Measurements from ENCODE around the gene MYOZ2. TPM values are rescaled to one million over a fixed set of nuclear protein-coding genes. Genes with fewer than 3 reads are reported as not detected.

Gene MYOZ2
- total and polyA plus RNA-seq, 2 donors from 2014 or later: 0.19 to 0.77 TPM

- no peak for TF ChIP-seq CTCF (IDR thresholded peaks at IDR 0.05; ENCODE audit: borderline replicate concordance, extremely low read depth, insufficient read depth)
- Histone ChIP-seq H3K4me3 (ENCODE audit: low read length in 3 of 3) (no peak overlapping the region), H3K4me1 (ENCODE audit: control insufficient read depth in 2 of 3, insufficient read depth in 2 of 3, low read depth in 1 of 3, low read length in 3 of 3) (no peaks in the 10 kb centered on the region), H3K27ac (ENCODE audit: low read depth in 2 of 2, low read length in 2 of 2) (no peak overlapping the region), H3K27me3 (ENCODE audit: control insufficient read depth, insufficient read depth, low read length) (no peaks in the 10 kb centered on the region), H3K9me3 (ENCODE audit: control insufficient read depth in 2 of 3, insufficient read depth in 1 of 3, low read length in 3 of 3) (no peaks in the 10 kb centered on the region), H3K36me3 (ENCODE audit: control insufficient read depth in 2 of 3, insufficient read depth in 3 of 3, low read length in 3 of 3) (no peaks in the 10 kb centered on the region), H3K9ac (ENCODE audit: low read length in 3 of 3) (no peak overlapping the region)
- FAIRE-seq (no peak), DNase-seq (no peak)
- intact Hi-C loops (cut with DNase I): no loop called here
Measured at GRCh38 chr4:119099227-119099810, 36.3 kb upstream of the MYOZ2 start.

DNA sequence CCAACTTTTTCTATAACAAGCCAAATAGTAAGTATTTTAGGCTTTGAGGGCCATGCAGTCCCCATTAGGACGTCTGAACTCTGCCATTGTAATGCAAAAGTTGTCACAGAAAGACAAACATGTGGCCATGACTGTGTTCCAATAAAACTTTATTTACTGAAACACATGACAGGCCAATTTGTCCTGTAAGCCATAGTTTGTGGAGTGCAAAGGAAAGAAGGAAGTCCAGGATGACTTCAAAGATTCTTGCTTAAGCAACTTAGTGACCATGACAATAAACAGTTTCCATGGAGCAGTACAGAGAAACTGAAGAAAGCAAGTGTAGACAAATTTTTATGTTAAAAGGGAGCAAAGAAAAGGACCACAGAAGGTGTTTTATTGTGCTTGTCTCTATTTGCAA, 35.0 kb upstream of the MYOZ2 start:
- no peak for FAIRE-seq
- TF ChIP-seq CTCF (IDR thresholded peaks at IDR 0.05; ENCODE audit: borderline replicate concordance, extremely low read depth, insufficient read depth): no peak
- Histone ChIP-seq H3K27me3 (ENCODE audit: control insufficient read depth, insufficient read depth, low read length) (no peaks in the 10 kb centered on the region), H3K27ac (ENCODE audit: low read depth in 2 of 2, low read length in 2 of 2) (no peak overlapping the region), H3K4me3 (ENCODE audit: low read length in 3 of 3) (no peak overlapping the region), H3K9me3 (ENCODE audit: control insufficient read depth in 2 of 3, insufficient read depth in 1 of 3, low read length in 3 of 3) (no peaks in the 10 kb centered on the region), H3K4me1 (ENCODE audit: control insufficient read depth in 2 of 3, insufficient read depth in 2 of 3, low read depth in 1 of 3, low read length in 3 of 3) (no peaks in the 10 kb centered on the region), H3K9ac (ENCODE audit: low read length in 3 of 3) (no peak overlapping the region), H3K36me3 (ENCODE audit: control insufficient read depth in 2 of 3, insufficient read depth in 3 of 3, low read length in 3 of 3) (no peaks in the 10 kb centered on the region)
- intact Hi-C loops (cut with DNase I): no loop called here
- no peak for DNase-seq

- H3K4me1 ChIP-seq (ENCODE audit: control insufficient read depth in 2 of 3, insufficient read depth in 2 of 3, low read depth in 1 of 3, low read length in 3 of 3): peaks cover 0 to 4% (median 0%) of the 10 kb centered on the region in 3 donors
- intact Hi-C loops (cut with DNase I): no loop called here
- no peak overlapping the region for H3K4me3 ChIP-seq (ENCODE audit: low read length in 3 of 3)
- no peaks in the 10 kb centered on the region for H3K36me3 ChIP-seq (ENCODE audit: control insufficient read depth in 2 of 3, insufficient read depth in 3 of 3, low read length in 3 of 3)
- H3K9me3 ChIP-seq (ENCODE audit: control insufficient read depth in 2 of 3, insufficient read depth in 1 of 3, low read length in 3 of 3): no peaks in the 10 kb centered on the region
- H3K27me3 ChIP-seq (ENCODE audit: control insufficient read depth, insufficient read depth, low read length): no peaks in the 10 kb centered on the region
- H3K9ac ChIP-seq (ENCODE audit: low read length in 3 of 3): no peak overlapping the region
- TF ChIP-seq CTCF (IDR thresholded peaks at IDR 0.05; ENCODE audit: borderline replicate concordance, extremely low read depth, insufficient read depth): no peak
- FAIRE-seq: peak; percentile 85
- DNase-seq: no peak
- H3K27ac ChIP-seq (ENCODE audit: low read depth in 2 of 2, low read length in 2 of 2): no peak overlapping the region
Measured at GRCh38 chr4:119103263-119103662, 32.4 kb upstream of the MYOZ2 start.
